Gastroesophageal sphincter (tissue), 3 donors: ENCODE data around the gene NRF1.

ENCODE experiments used
- CTCF ChIP-seq, 4 experiments: fragments of 200-600 bp in 2 of 4; fragments of 450-650 bp in 2 of 4; sonication (generic) in 1 of 4; IDR thresholded peaks; one replicate each; pipeline ENCODE4 v1.5.1; 2017 to 2019; ENCODE audit warnings: antibody characterized with exemption in 4 of 4, mild to moderate bottlenecking in 2 of 4, moderate library complexity in 2 of 4
- POLR2A ChIP-seq, 2 donors: fragments of 450-650 bp; IDR thresholded peaks; one replicate each; pipeline ENCODE4 v1.6.1; 2017; ENCODE audit warnings: antibody characterized with exemption in 2 of 2, mild to moderate bottlenecking in 2 of 2, moderate library complexity in 1 of 2
- POLR2AphosphoS5 ChIP-seq: sonication (generic); formaldehyde crosslinking; IDR thresholded peaks from one replicate; pipeline ENCODE4 v1.6.1; 2017; ENCODE audit warnings: antibody characterized with exemption

GRCh38 chr7:129604713-129605437 lies 6.6 kb upstream of the NRF1 start:
- TF ChIP-seq CTCF (IDR thresholded peaks at IDR 0.05) (no peak), POLR2A (IDR thresholded peaks at IDR 0.05) (no peak), POLR2AphosphoS5 (no peak)
